HCT116 (cell line): Measurements from ENCODE around the gene KRAS. TPM values are rescaled to one million over a fixed set of nuclear protein-coding genes. Genes with fewer than 3 reads are reported as not detected.
A peak's percentile ranks its signal among the peaks of the same experiment; 100 is the strongest.

Source experiments
- ATAC-seq: fragments of 200-7000 bp; cut with Tn5 transposase; 2 replicates; pipeline ENCODE4 v1.9.1; 2020; ENCODE audit warnings: mild to moderate bottlenecking, moderate library complexity
- BruUV-seq: library from RNA; stranded (reverse); fragments of 400-500 nt; replicated peaks from 2 replicates; lab custom pipeline; 2021; lab: Mats Ljungman, UMichigan
- CTCF ChIA-PET: fragments of 300-600 bp; sonication (Branson Sonifier 250); formaldehyde crosslinking; loops from one replicate; lab custom pipeline; 2021; ENCODE audit warnings: antibody characterized with exemption; lab: Charles Lee
- POLR2A ChIA-PET: fragments of 300-600, 350-600 bp; sonication (Branson Sonifier 250); formaldehyde crosslinking; loops from one replicate; lab custom pipeline; 2021; ENCODE audit warnings: antibody characterized with exemption; lab: Charles Lee
- RAD21 ChIA-PET, 2 experiments: fragments of 300-600 bp; sonication (Branson Sonifier 250); formaldehyde crosslinking; loops; one replicate each; lab custom pipeline; 2023; ENCODE audit warnings: low total read pairs in 2 of 2; ENCODE audit not compliant: uncharacterized antibody in 2 of 2, unreplicated experiment in 2 of 2, low non-redundant PET in 1 of 2; lab: Charles Lee
- DNase-seq: peaks from one replicate; pipeline ENCODE4 v3.0.0-alpha.2; 2010; ENCODE audit warnings: low read depth, low spot score
- H2AFZ ChIP-seq: fragments of 200-600 bp; shearing (Covaris generic), sonication (generic); 2 replicates; pipeline ENCODE4 v1.6.1; 2017; ENCODE audit warnings: low read depth, mixed run types, mixed read lengths, antibody characterized with exemption, low read length; ENCODE audit not compliant: poor library complexity, severe bottlenecking
- H3K27ac ChIP-seq: 2 replicates; pipeline ENCODE4 v1.5.1; 2012; ENCODE audit warnings: low read depth, low read length
- H3K27me3 ChIP-seq: fragments of 200-600 bp; sonication (generic); 2 replicates; pipeline ENCODE4 v1.6.1; 2016; ENCODE audit warnings: mixed run types, low read length, mixed read lengths; ENCODE audit not compliant: insufficient read depth
- H3K36me3 ChIP-seq, 2 experiments: fragments of 200-500 bp in 1 of 2; fragments of 200-600 bp in 1 of 2; sonication (Bioruptor generic) in 1 of 2; sonication (generic) in 1 of 2; 2 replicates each; pipeline versions ENCODE4 v1.5.1 to v1.6.1; 2014 to 2016; ENCODE audit warnings: low read length in 2 of 2, inconsistent platforms in 1 of 2, mixed read lengths in 1 of 2, mixed run types in 1 of 2; ENCODE audit not compliant: insufficient read depth in 2 of 2, control insufficient read depth in 1 of 2
- H3K4me1 ChIP-seq, 2 experiments: fragments of 200-600 bp in 1 of 2; sonication (generic) in 1 of 2; 2 replicates each; pipeline versions ENCODE4 v1.5.1 to v1.6.1; 2012 to 2017; ENCODE audit warnings: low read length in 2 of 2, inconsistent platforms in 1 of 2, mild to moderate bottlenecking in 1 of 2, mixed read lengths in 1 of 2, mixed run types in 1 of 2, moderate library complexity in 1 of 2; ENCODE audit not compliant: insufficient read depth in 2 of 2, control insufficient read depth in 1 of 2
- H3K4me2 ChIP-seq: fragments of 200-600 bp; sonication (generic); 2 replicates; pipeline ENCODE4 v1.6.1; 2017; ENCODE audit warnings: mixed run types, low read length, mixed read lengths
- H3K4me3 ChIP-seq, 2 experiments: fragments of 200-600 bp in 1 of 2; sonication (generic) in 1 of 2; replicated peaks in 1 of 2; 2 replicates each; pipeline ENCODE4 v1.5.1; 2011 to 2016; ENCODE audit warnings: low read length in 2 of 2, control low read depth in 1 of 2, low read depth in 1 of 2, mild to moderate bottlenecking in 1 of 2, mixed read lengths in 1 of 2, mixed run types in 1 of 2
- H3K79me2 ChIP-seq: fragments of 200-600 bp; sonication (generic); 2 replicates; pipeline ENCODE4 v1.6.1; 2017; ENCODE audit warnings: mild to moderate bottlenecking, mixed run types, low read length, moderate library complexity, mixed read lengths; ENCODE audit not compliant: insufficient read depth
- H3K9ac ChIP-seq: fragments of 200-600 bp; sonication (generic); 2 replicates; pipeline ENCODE4 v1.6.1; 2016; ENCODE audit warnings: low read length, mixed read lengths
- H3K9me2 ChIP-seq: fragments of 200-600 bp; sonication (generic), shearing (Covaris generic); 2 replicates; pipeline ENCODE4 v1.6.1; 2017; ENCODE audit warnings: mixed run types, mild to moderate bottlenecking, moderate library complexity; ENCODE audit not compliant: insufficient read depth
- H3K9me3 ChIP-seq, 2 experiments: fragments of 200-500 bp in 1 of 2; fragments of 200-600 bp in 1 of 2; sonication (Bioruptor generic) in 1 of 2; sonication (generic) in 1 of 2; 2 replicates each; pipeline ENCODE4 v1.6.1; 2014 to 2017; ENCODE audit warnings: low read length in 2 of 2, mixed read lengths in 2 of 2, inconsistent platforms in 1 of 2, low read depth in 1 of 2, mild to moderate bottlenecking in 1 of 2, mixed run types in 1 of 2, moderate library complexity in 1 of 2; ENCODE audit not compliant: control insufficient read depth in 1 of 2, insufficient read depth in 1 of 2
- H4K20me1 ChIP-seq: fragments of 200-600 bp; sonication (generic), shearing (Covaris generic); 2 replicates; pipeline ENCODE4 v1.6.1; 2017; ENCODE audit warnings: mixed run types, mild to moderate bottlenecking, moderate library complexity; ENCODE audit not compliant: insufficient read depth
- CBX3 ChIP-seq: IDR thresholded peaks from 2 replicates; pipeline ENCODE4 v1.6.1; 2012; ENCODE audit warnings: low read depth
- CEBPB ChIP-seq: IDR thresholded peaks from 2 replicates; pipeline ENCODE4 v1.6.1; 2012; ENCODE audit warnings: low read depth
- CTCF ChIP-seq, 3 experiments: fragments of 200-600 bp in 1 of 3; sonication (generic) in 1 of 3; IDR thresholded peaks in 2 of 3; conservative IDR thresholded peaks in 1 of 3; 2 replicates each; pipeline ENCODE4 v1.5.1; 2012 to 2017; ENCODE audit warnings: low read depth in 2 of 3, low read length in 2 of 3, antibody characterized with exemption in 1 of 3, borderline replicate concordance in 1 of 3, control low read depth in 1 of 3, mild to moderate bottlenecking in 1 of 3, mixed read lengths in 1 of 3, mixed run types in 1 of 3, moderate library complexity in 1 of 3; ENCODE audit not compliant: insufficient read depth in 1 of 3
- ELF1 ChIP-seq: IDR thresholded peaks from 2 replicates; pipeline ENCODE4 v1.6.1; 2012; ENCODE audit warnings: low read depth, borderline replicate concordance
- EZH2 ChIP-seq: fragments of 200-600 bp; sonication (generic); IDR thresholded peaks from 2 replicates; pipeline ENCODE4 v1.6.1; 2017; ENCODE audit warnings: antibody characterized with exemption, mixed run types
- EZH2phosphoT487 ChIP-seq: fragments of 200-600 bp; IDR thresholded peaks from 2 replicates; pipeline ENCODE4 v1.6.1; 2018; ENCODE audit warnings: antibody characterized with exemption, borderline replicate concordance
- JUND ChIP-seq: IDR thresholded peaks from 2 replicates; pipeline ENCODE4 v1.6.1; 2012
- MAX ChIP-seq: IDR thresholded peaks from 2 replicates; pipeline ENCODE4 v1.6.1; 2012
- POLR2A ChIP-seq: IDR thresholded peaks from 2 replicates; pipeline ENCODE4 v1.7.0; 2011; ENCODE audit warnings: borderline replicate concordance; ENCODE audit not compliant: insufficient read depth, insufficient read length; ENCODE audit errors: extremely low read depth
- POLR2AphosphoS5 ChIP-seq: IDR thresholded peaks from 2 replicates; pipeline ENCODE4 v1.6.1; 2011; ENCODE audit warnings: mild to moderate bottlenecking, low read depth, low read length, moderate library complexity
- RAD21 ChIP-seq: IDR thresholded peaks from 2 replicates; pipeline ENCODE4 v1.6.1; 2012; ENCODE audit warnings: low read depth, mild to moderate bottlenecking
- REST ChIP-seq: IDR thresholded peaks from 2 replicates; pipeline ENCODE4 v1.6.1; 2012; ENCODE audit warnings: low read depth
- SIN3A ChIP-seq: IDR thresholded peaks from 2 replicates; pipeline ENCODE4 v1.6.1; 2012; ENCODE audit warnings: low read depth
- SP1 ChIP-seq: IDR thresholded peaks from 2 replicates; pipeline ENCODE4 v1.6.1; 2012; ENCODE audit warnings: low read depth
- SRF ChIP-seq: IDR thresholded peaks from 2 replicates; pipeline ENCODE4 v1.6.1; 2012; ENCODE audit warnings: low read depth
- TCF7L2 ChIP-seq: IDR thresholded peaks from 2 replicates; pipeline ENCODE4 v1.7.0; 2011; ENCODE audit warnings: borderline replicate concordance, inconsistent platforms; ENCODE audit not compliant: insufficient read depth, insufficient read length; ENCODE audit errors: extremely low read depth
- ZNF274 ChIP-seq: fragments of 200-500 bp; sonication (Bioruptor generic); IDR thresholded peaks from 2 replicates; pipeline ENCODE4 v1.6.1; 2014; ENCODE audit warnings: mild to moderate bottlenecking, low read depth, low read length, inconsistent platforms
- intact Hi-C: fragments of 100-400 bp; cut with micrococcal nuclease; formaldehyde crosslinking; loops from 2 replicates; pipeline ENCODE4 v1.10.0; 2022
- total RNA-seq: library from RNA; stranded (reverse); gene quantifications from one replicate; pipeline ENCODE4 v1.2.1, GENCODE V29; 2021; ENCODE audit not compliant: unreplicated experiment
- TF ChIP-seq, protein P1 (sequence below): IDR thresholded peaks from 2 replicates; pipeline ENCODE4 v1.6.1; 2012

The KRAS gene
- total RNA-seq, 1 experiment from 2014 or later, result 37.5 TPM

DNA sequence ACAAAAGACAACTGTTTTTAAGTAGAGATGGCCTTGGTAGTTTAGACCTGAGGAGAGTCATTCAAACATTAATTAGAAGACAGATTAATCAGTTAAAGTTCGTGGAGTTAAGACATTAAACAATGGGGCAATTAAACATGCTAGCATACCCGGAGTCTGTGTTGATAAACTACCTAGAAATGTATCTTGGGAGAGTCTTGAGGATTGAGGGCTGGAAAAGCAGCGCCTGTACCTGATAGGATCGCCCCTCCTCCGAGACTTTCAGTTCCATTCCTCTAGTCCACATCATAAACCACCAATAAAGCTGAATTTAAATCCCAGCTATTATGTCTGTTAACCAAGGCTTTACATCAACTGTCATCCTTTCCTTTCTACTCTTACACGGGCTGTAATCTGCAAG lies 1.0 kb upstream of the KRAS start (continued):
- TF ChIP-seq REST (no peak), CEBPB (no peak), EZH2 (no peak), JUND (no peak), ELF1 (no peak), CBX3 (no peak)

DNA sequence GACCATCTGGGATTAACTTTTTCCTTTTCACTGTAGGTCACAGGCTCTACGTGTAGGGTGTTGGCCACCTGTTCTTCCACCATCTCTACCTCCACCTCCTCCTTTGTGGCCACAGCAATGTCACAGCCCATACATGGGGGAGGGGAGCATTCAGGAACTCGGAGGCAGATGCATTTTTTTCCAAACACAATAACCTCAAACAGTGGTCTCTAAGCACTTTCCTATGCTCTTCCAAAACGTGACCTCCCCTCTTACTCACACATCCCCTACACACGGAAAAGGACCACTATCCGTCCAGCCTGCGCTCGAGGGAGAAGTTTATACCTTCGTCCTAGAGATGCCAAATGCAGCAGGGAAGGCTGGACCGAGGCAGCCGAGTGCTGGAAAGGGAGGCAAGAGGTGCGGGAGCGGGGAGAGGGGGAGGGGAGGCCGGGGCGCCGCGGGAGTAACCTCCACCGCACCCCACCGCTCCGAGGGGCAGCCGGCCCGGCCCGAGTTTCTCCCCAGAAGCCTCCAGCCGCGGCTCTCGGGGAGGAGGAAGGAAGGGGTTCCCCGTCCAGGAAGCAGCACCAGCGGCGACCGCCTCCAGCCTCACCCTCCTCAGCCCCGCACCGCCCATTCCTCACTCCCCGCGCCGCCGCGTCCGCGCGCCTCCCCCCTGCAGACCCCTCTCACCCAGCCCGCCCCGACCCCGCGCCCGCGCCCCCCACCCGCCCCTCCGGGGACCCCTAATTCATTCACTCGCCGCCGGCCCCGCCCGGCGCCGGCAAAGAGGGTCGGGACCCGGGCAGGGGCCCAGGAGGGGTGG lies 594 bp downstream of the KRAS start:
- Histone ChIP-seq H3K4me3 (peak overlapping the region; percentile 84 to 93), H3K36me3 (no peaks in the 10 kb centered on the region), H4K20me1 (no peaks in the 10 kb centered on the region), H3K4me1 (peaks cover 0 to 16% of the 10 kb centered on the region in 2 experiments; a peak in 3 of 4 replicates), H3K79me2 (peaks cover 49% of the 10 kb centered on the region), H2AFZ (no peak overlapping the region), H3K9me2 (no peaks in the 10 kb centered on the region), H3K27me3 (no peaks in the 10 kb centered on the region), H3K4me2 (peak overlapping the region; percentile 90), H3K9ac (peak overlapping the region; percentile 81), H3K27ac (peak overlapping the region; percentile 61), H3K9me3 (no peaks in the 10 kb centered on the region)
- BruUV-seq, result no TSS peak
- CTCF ChIA-PET, result interaction anchor here (1.0 to 2.4 kb wide), 2 partner anchors 9 to 137 kb away, joined by 6 to 16 read pairs; no protein-coding TSS in a partner anchor
- ATAC-seq (peak; percentile 30), DNase-seq (no peak)
- POLR2A ChIA-PET, result interaction anchor here (0.6 to 2.1 kb wide), 8 partner anchors 9 to 1967 kb away, joined by 3 to 8 read pairs (median 4); no protein-coding TSS in a partner anchor
- RAD21 ChIA-PET, result interaction anchor here (0.6 to 1.0 kb wide), 3 partner anchors 9 to 137 kb away, joined by 3 to 4 read pairs (median 4); no protein-coding TSS in a partner anchor
- intact Hi-C loops, result loop anchor here (10.0 kb wide), 2 partner anchors 305 to 795 kb away; partner anchors contain the start of gene LMNTD1
- no peak for TF ChIP-seq RAD21
- no peak for TF ChIP-seq POLR2AphosphoS5
- TF ChIP-seq SIN3A, result no peak
- no peak for TF ChIP-seq POLR2A
- no peak for TF ChIP-seq TCF7L2
- no peak for TF ChIP-seq CEBPB
- no peak for TF ChIP-seq ZNF274
- no peak for TF ChIP-seq SP1
- TF ChIP-seq ELF1, result no peak
- no peak for TF ChIP-seq CTCF (IDR thresholded peaks at IDR 0.05 in 2 of 3, conservative IDR thresholded peaks at IDR 0.05 in 1 of 3; ENCODE audit: borderline replicate concordance in 1 of 3, insufficient read depth in 1 of 3, low read depth in 2 of 3, low read length in 2 of 3)
- no peak for TF ChIP-seq SRF
- TF ChIP-seq MAX, result no peak
- TF ChIP-seq EZH2, result no peak
- TF ChIP-seq JUND, result no peak
- TF ChIP-seq EZH2phosphoT487, result no peak
- TF ChIP-seq, protein P1, sequence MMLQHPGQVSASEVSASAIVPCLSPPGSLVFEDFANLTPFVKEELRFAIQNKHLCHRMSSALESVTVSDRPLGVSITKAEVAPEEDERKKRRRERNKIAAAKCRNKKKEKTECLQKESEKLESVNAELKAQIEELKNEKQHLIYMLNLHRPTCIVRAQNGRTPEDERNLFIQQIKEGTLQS, result no peak
